GM18520 (cell line): Measurements from ENCODE around the gene PACSIN1.

ENCODE experiments used
- ATAC-seq: cut with Tn5 transposase; IDR thresholded peaks from one replicate; pipeline ENCODE4 v1.9.1; 2021; ENCODE audit not compliant: unreplicated experiment

Gene PACSIN1

GRCh38 chr6:34578445-34579262, 112.8 kb downstream of the PACSIN1 start:
- no peak for ATAC-seq

GRCh38 chr6:34580707-34581560, 115.1 kb downstream of the PACSIN1 start:
- ATAC-seq: no peak

GRCh38 chr6:34581561-34581920, 115.7 kb downstream of the PACSIN1 start:
- ATAC-seq: no peak

GRCh38 chr6:34583461-34583860, 117.6 kb downstream of the PACSIN1 start:
- no peak for ATAC-seq

GRCh38 chr6:34583861-34584604, 118.2 kb downstream of the PACSIN1 start:
- no peak for ATAC-seq

- ATAC-seq: no peak
Measured at GRCh38 chr6:34584694-34585093, 118.8 kb downstream of the PACSIN1 start.
